OCI-LY3 (cell line): ENCODE results near the gene IL17RD.

Experiments used
- H2AFZ ChIP-seq: fragments of 200-600, 300-600 bp; shearing (Covaris generic); 2 replicates; pipeline ENCODE4 v1.6.0; 2014; ENCODE audit warnings: antibody characterized with exemption, low read depth, low read length
- H3K27ac ChIP-seq: fragments of 200-600, 300-600 bp; sonication (generic); 2 replicates; pipeline ENCODE4 v1.5.1; 2014; ENCODE audit warnings: mild to moderate bottlenecking, low read length, moderate library complexity, mixed read lengths
- H3K27me3 ChIP-seq: fragments of 200-600, 300-600 bp; sonication (generic); 2 replicates; pipeline ENCODE4 v1.6.1; 2014; ENCODE audit warnings: low read depth, low read length, mixed read lengths
- H3K36me3 ChIP-seq: fragments of 200-600, 300-600 bp; sonication (generic); replicated peaks from 2 replicates; pipeline ENCODE3; 2014; ENCODE audit warnings: low read depth, low read length, mixed read lengths
- H3K4me1 ChIP-seq: fragments of 300-600, 200-600 bp; sonication (generic); 2 replicates; pipeline ENCODE4 v1.6.1; 2014; ENCODE audit warnings: low read length, mixed read lengths
- H3K4me2 ChIP-seq: fragments of 200-600, 300-600 bp; sonication (generic); 2 replicates; pipeline ENCODE4 v1.6.1; 2014; ENCODE audit warnings: low read length, mixed read lengths
- H3K4me3 ChIP-seq: fragments of 300-600, 200-600 bp; sonication (generic); 2 replicates; pipeline ENCODE4 v1.5.1; 2014; ENCODE audit warnings: antibody characterized with exemption, mild to moderate bottlenecking, low read length, moderate library complexity
- H3K79me2 ChIP-seq: fragments of 300-600, 200-600 bp; shearing (Covaris generic); 2 replicates; pipeline ENCODE4 v1.6.1; 2014; ENCODE audit warnings: mild to moderate bottlenecking, low read length, mixed read lengths
- H3K9ac ChIP-seq: fragments of 300-600, 200-600 bp; shearing (Covaris generic); 2 replicates; pipeline ENCODE4 v1.6.0; 2014; ENCODE audit warnings: mild to moderate bottlenecking, low read length, moderate library complexity
- H3K9me3 ChIP-seq: fragments of 200-600, 300-600 bp; shearing (Covaris generic); 2 replicates; pipeline ENCODE4 v1.6.1; 2014; ENCODE audit warnings: low read length, mixed read lengths; ENCODE audit not compliant: insufficient read depth
- H4K20me1 ChIP-seq: fragments of 200-600, 300-600 bp; sonication (generic); 2 replicates; pipeline ENCODE4 v1.6.1; 2016; ENCODE audit warnings: low read length, mixed read lengths; ENCODE audit not compliant: insufficient read depth
- EZH2phosphoT487 ChIP-seq: fragments of 200-600 bp; shearing (Covaris generic); IDR thresholded peaks from 2 replicates; pipeline ENCODE4 v1.6.1; 2018; ENCODE audit warnings: antibody characterized with exemption, mixed run types, low read depth
- TF ChIP-seq, protein P1 (sequence below): fragments of 200-600, 300-600 bp; sonication (generic); IDR thresholded peaks from 2 replicates; pipeline ENCODE4 v1.5.1; 2014; ENCODE audit warnings: antibody characterized with exemption, low read length, low read depth

Gene IL17RD

DNA sequence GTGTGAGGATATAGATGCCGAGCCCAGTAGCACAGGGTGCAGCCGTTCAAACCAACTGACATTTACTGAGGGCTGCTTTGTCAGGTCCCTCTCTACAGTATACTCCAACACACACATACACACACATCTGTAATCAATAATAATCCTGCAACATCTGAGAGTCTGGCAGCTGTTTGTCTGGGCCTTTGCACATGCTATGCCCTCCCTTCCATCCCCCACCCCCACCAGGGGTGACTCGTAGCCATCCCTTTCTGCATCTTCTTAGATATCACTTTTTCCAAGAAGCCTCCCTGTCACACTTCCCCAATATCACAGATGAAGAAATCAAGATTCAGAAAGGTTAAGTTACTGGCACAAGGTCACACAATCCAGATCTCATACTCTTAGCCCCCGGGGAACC is 91.0 kb downstream of the IL17RD start:
- Histone ChIP-seq H3K27me3 (peaks cover 19% of the 10 kb centered on the region), H2AFZ (no peak overlapping the region), H4K20me1 (no peaks in the 10 kb centered on the region), H3K9me3 (no peaks in the 10 kb centered on the region), H3K36me3 (peaks cover 3% of the 10 kb centered on the region), H3K79me2 (no peaks in the 10 kb centered on the region), H3K27ac (no peak overlapping the region), H3K4me2 (no peak overlapping the region), H3K4me3 (no peak overlapping the region), H3K4me1 (peaks cover 12% of the 10 kb centered on the region), H3K9ac (no peak overlapping the region)
- TF ChIP-seq, protein P1, sequence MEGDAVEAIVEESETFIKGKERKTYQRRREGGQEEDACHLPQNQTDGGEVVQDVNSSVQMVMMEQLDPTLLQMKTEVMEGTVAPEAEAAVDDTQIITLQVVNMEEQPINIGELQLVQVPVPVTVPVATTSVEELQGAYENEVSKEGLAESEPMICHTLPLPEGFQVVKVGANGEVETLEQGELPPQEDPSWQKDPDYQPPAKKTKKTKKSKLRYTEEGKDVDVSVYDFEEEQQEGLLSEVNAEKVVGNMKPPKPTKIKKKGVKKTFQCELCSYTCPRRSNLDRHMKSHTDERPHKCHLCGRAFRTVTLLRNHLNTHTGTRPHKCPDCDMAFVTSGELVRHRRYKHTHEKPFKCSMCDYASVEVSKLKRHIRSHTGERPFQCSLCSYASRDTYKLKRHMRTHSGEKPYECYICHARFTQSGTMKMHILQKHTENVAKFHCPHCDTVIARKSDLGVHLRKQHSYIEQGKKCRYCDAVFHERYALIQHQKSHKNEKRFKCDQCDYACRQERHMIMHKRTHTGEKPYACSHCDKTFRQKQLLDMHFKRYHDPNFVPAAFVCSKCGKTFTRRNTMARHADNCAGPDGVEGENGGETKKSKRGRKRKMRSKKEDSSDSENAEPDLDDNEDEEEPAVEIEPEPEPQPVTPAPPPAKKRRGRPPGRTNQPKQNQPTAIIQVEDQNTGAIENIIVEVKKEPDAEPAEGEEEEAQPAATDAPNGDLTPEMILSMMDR: no peak
- no peak for TF ChIP-seq EZH2phosphoT487

GRCh38 chr3:57073628-57074027 is 91.5 kb downstream of the IL17RD start:
- peaks cover 16% of the 10 kb centered on the region for H3K27me3 ChIP-seq
- H3K27ac ChIP-seq: no peak overlapping the region
- H3K4me3 ChIP-seq: no peak overlapping the region
- H2AFZ ChIP-seq: no peak overlapping the region
- no peaks in the 10 kb centered on the region for H3K79me2 ChIP-seq
- peaks cover 3% of the 10 kb centered on the region for H3K36me3 ChIP-seq
- H3K4me2 ChIP-seq: no peak overlapping the region
- no peak for TF ChIP-seq EZH2phosphoT487
- TF ChIP-seq, protein P1: no peak
- H3K4me1 ChIP-seq: peaks cover 17% of the 10 kb centered on the region
- no peaks in the 10 kb centered on the region for H3K9me3 ChIP-seq
- no peak overlapping the region for H3K9ac ChIP-seq
- no peaks in the 10 kb centered on the region for H4K20me1 ChIP-seq

GRCh38 chr3:57069503-57069902 is 95.7 kb downstream of the IL17RD start:
- no peaks in the 10 kb centered on the region for H3K27me3 ChIP-seq
- no peaks in the 10 kb centered on the region for H3K9me3 ChIP-seq
- no peak for TF ChIP-seq EZH2phosphoT487
- TF ChIP-seq, protein P1: no peak
- peaks cover 27% of the 10 kb centered on the region for H3K4me1 ChIP-seq
- H3K27ac ChIP-seq: no peak overlapping the region
- no peaks in the 10 kb centered on the region for H4K20me1 ChIP-seq
- peaks cover 3% of the 10 kb centered on the region for H3K36me3 ChIP-seq
- no peak overlapping the region for H3K4me3 ChIP-seq
- H3K9ac ChIP-seq: no peak overlapping the region
- no peaks in the 10 kb centered on the region for H3K79me2 ChIP-seq
- H3K4me2 ChIP-seq: peak overlapping the region; percentile 68
- H2AFZ ChIP-seq: no peak overlapping the region

DNA sequence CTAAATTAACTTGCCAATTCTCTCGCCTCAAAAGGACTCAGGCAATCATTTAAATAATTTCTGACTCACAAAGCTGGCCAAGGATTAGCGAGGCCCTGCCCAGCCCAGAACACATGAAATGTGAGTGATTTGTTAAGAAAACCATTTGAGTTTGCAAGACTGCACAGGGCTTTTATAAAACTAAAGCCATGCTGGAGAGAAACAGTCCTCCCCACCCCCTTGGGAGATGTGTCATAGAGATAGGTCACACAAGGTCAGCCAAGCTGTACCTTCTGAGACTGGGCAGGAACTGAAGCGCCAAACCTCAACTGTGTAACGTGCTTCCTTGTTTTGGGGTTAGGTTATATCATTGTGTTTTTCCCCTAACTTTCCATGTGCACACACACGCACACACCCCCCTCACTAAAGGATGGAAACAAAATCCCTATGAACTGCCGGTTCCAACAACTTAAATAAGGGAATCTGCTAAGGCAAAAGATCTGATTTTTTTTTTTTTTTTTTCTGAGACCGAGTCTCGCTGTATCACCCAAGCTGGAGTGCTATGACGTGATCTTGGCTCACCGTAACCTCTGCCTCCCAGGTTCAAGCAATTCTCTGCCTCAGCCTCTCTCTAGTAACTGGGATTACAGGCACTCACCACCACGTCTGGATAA is 96.6 kb downstream of the IL17RD start:
- H3K4me3 ChIP-seq: peak overlapping the region; percentile 61
- H3K9ac ChIP-seq: peak overlapping the region; percentile 44; the same call in 1 of the 2 replicates
- peaks cover 3% of the 10 kb centered on the region for H3K36me3 ChIP-seq
- no peak for TF ChIP-seq EZH2phosphoT487
- TF ChIP-seq, protein P1: no peak
- H3K79me2 ChIP-seq: no peaks in the 10 kb centered on the region
- H3K27me3 ChIP-seq: no peaks in the 10 kb centered on the region
- H3K4me1 ChIP-seq: peaks cover 36% of the 10 kb centered on the region
- H4K20me1 ChIP-seq: no peaks in the 10 kb centered on the region
- H3K9me3 ChIP-seq: no peaks in the 10 kb centered on the region
- peak overlapping the region; percentile 61 for H3K27ac ChIP-seq
- peak overlapping the region; percentile 68 for H3K4me2 ChIP-seq
- H2AFZ ChIP-seq: peak overlapping the region; percentile 34; the same call in 1 of the 2 replicates
